ENCODE data around the gene ERC2.

ERC2 gene

DNA sequence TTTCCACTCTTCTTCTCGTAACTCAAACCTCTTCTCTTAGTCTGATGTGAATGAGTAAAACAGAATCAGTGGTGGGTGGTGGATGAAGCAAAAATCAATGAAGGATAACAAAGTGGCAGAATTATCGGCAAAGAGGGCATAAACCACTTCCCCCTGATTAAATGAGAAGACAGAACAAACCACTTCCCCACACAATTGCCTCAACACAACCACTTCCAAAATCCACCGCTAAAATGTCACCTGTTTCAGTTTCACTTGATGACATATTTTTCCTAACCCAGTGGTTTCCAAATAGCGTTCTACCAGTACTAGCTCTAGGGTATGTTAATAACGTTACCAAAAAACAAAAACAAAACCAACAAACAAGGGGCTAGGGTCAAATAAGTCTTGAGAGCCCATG, 502.5 kb downstream of the ERC2 start:
- no peak overlapping the region for H3K27ac ChIP-seq (ENCODE audit: low read length)
- no peaks in the 10 kb centered on the region for H3K27me3 ChIP-seq (ENCODE audit: insufficient read depth, low read length)
- H3K9me3 ChIP-seq (ENCODE audit: insufficient read depth, low read depth, low read length), result no peaks in the 10 kb centered on the region
- H3K4me3 ChIP-seq (ENCODE audit: low read length), result no peak overlapping the region
- no peak overlapping the region for H3K9ac ChIP-seq (ENCODE audit: low read depth, low read length)
- no peaks in the 10 kb centered on the region for H3K36me3 ChIP-seq (ENCODE audit: insufficient read depth, low read depth, low read length)
- H3K4me1 ChIP-seq (ENCODE audit: insufficient read depth, low read length), result 0 out of 2 replicates have a peak, but pooled peaks cover 2% of the 10 kb centered on the region

DNA sequence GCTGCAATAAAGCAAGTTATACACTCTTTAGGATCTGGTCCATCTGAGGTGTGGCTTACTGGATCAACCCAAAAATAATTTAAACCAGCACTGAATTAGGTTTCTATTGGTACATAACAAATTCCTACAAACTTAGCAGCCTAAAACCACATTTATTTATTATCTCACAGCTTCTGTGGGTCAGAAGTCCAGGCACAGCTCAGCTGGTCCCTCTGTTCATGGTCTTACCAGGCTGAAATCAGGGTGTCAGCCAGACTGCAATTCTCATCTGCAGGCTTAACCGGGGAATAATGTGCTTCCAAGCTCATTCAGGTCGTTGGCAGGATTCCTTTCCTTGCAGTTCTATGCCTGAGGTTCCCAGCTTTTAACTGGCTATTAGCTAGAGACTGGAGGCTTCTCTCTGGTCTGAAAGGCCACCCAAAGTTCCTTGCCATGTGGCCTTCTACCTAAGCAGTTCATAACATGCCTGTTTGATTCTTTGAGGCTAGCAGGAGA, 503.7 kb downstream of the ERC2 start:
- Histone ChIP-seq H3K27me3 (ENCODE audit: insufficient read depth, low read length) (no peaks in the 10 kb centered on the region), H3K9me3 (ENCODE audit: insufficient read depth, low read depth, low read length) (no peaks in the 10 kb centered on the region), H3K36me3 (ENCODE audit: insufficient read depth, low read depth, low read length) (no peaks in the 10 kb centered on the region), H3K4me1 (ENCODE audit: insufficient read depth, low read length) (0 out of 2 replicates have a peak, but pooled peaks cover 2% of the 10 kb centered on the region), H3K27ac (ENCODE audit: low read length) (no peak overlapping the region), H3K4me3 (ENCODE audit: low read length) (no peak overlapping the region), H3K9ac (ENCODE audit: low read depth, low read length) (no peak overlapping the region)

DNA sequence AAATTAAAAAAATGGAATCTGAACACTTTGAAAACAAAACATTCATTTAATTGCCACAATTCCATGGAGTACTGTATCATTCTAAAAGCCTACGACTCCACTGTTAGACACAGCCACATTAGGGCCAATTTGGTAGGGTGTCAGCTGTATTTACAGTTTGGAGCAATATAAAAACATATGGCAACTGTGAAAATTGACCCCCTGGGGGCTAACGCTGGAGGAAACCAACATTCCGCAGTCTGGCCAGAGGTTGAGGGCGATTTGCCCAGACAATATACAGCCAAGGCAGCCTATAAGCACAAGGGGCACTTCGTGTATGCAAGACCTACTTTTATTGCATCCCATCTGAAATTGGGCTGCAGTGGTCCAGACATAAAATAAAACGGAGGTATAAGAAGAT, 504.7 kb downstream of the ERC2 start:
- no peaks in the 10 kb centered on the region for H3K36me3 ChIP-seq (ENCODE audit: insufficient read depth, low read depth, low read length)
- no peak overlapping the region for H3K9ac ChIP-seq (ENCODE audit: low read depth, low read length)
- H3K4me3 ChIP-seq (ENCODE audit: low read length), result no peak overlapping the region
- H3K9me3 ChIP-seq (ENCODE audit: insufficient read depth, low read depth, low read length), result no peaks in the 10 kb centered on the region
- H3K4me1 ChIP-seq (ENCODE audit: insufficient read depth, low read length), result no peaks in the 10 kb centered on the region
- H3K27ac ChIP-seq (ENCODE audit: low read length), result no peak overlapping the region
- H3K27me3 ChIP-seq (ENCODE audit: insufficient read depth, low read length), result no peaks in the 10 kb centered on the region

DNA sequence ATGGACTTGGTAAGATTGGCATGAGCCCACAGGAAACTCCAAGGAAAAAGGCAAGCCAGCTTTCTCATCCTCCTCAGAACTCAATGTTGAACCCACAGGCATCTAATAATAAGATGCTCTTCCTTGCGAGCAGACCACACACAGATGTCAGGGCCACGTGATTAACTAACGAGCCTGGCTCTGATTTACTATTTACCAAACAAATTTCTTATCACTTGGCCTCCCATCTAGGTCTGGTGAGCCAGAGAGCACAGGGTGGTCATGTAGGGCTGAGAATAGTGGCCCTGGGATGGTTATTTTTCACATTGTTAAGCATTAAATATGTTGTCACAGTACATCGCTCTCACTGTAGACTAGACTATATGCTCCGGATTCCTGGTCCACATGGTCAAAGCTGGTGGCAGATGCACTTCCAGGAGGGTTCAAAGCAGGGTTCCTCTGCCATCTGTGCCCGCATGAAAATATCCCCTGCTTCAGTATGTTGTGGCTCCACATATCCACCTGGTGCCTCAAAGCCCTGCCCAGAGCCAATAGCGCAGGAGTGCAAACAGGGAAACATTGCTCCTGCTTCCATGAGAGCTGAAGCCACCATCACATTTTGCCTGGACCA, 508.7 kb downstream of the ERC2 start:
- H3K4me3 ChIP-seq (ENCODE audit: low read length), result no peak overlapping the region
- no peak overlapping the region for H3K9ac ChIP-seq (ENCODE audit: low read depth, low read length)
- H3K4me1 ChIP-seq (ENCODE audit: insufficient read depth, low read length), result no peaks in the 10 kb centered on the region
- H3K36me3 ChIP-seq (ENCODE audit: insufficient read depth, low read depth, low read length), result no peaks in the 10 kb centered on the region
- no peaks in the 10 kb centered on the region for H3K9me3 ChIP-seq (ENCODE audit: insufficient read depth, low read depth, low read length)
- no peaks in the 10 kb centered on the region for H3K27me3 ChIP-seq (ENCODE audit: insufficient read depth, low read length)
- no peak overlapping the region for H3K27ac ChIP-seq (ENCODE audit: low read length)

DNA sequence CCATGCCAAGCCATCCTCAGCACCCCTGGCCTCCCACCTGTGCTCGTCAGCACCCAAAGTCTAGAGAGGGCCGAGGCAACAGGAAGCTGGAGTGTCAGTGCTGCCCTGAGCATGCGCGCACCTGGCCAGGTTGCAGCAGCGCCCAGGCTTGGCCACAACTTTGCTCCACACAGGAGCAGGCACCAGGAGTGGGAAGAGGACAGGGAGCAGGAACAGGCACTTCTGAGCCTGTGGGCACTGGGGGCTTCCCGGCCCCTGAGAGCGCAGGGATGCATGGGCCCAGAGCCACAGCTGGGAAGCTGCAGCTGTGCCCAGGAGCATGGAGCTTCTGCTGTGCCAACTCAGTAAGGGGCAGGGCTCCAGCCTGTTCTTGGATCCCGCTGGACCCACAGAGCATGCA, 509.7 kb downstream of the ERC2 start:
- Histone ChIP-seq H3K9me3 (ENCODE audit: insufficient read depth, low read depth, low read length) (no peaks in the 10 kb centered on the region), H3K4me3 (ENCODE audit: low read length) (no peak overlapping the region), H3K9ac (ENCODE audit: low read depth, low read length) (no peak overlapping the region)

DNA sequence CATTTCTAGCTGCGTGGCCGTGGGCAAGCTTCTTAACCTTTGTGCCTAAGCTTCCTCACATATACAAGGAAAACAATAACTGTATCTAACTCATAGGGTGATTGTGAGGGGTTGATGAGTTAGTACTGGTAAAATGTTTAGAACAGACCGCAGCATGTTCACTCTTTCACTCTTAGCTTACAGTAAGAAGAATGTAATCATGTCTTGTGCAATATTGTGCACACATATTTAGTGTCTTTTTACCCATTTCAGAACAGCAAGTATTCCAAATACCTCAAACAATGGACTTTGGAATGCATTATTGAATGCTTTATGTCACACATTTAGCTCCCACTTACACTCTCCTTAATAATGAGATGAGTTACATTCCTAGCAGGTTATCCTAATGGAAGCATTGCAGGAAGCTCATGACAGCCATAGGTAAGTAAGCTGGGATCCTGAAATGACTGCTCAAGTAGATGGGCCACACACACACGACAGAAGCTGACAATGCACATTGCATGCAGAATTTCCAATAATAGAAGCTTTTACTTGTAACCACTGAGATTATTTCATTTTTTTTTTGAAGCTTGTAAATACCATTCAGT, 512.3 kb downstream of the ERC2 start:
- Histone ChIP-seq H3K9me3 (ENCODE audit: insufficient read depth, low read depth, low read length) (no peaks in the 10 kb centered on the region), H3K9ac (ENCODE audit: low read depth, low read length) (no peak overlapping the region), H3K27ac (ENCODE audit: low read length) (no peak overlapping the region), H3K4me1 (ENCODE audit: insufficient read depth, low read length) (no peaks in the 10 kb centered on the region), H3K4me3 (ENCODE audit: low read length) (no peak overlapping the region), H3K27me3 (ENCODE audit: insufficient read depth, low read length) (no peaks in the 10 kb centered on the region), H3K36me3 (ENCODE audit: insufficient read depth, low read depth, low read length) (no peaks in the 10 kb centered on the region)

More for the DNA sequence above, 509.7 kb downstream of the ERC2 start:
- H3K36me3 ChIP-seq (ENCODE audit: insufficient read depth, low read depth, low read length), result no peaks in the 10 kb centered on the region
- no peak overlapping the region for H3K27ac ChIP-seq (ENCODE audit: low read length)
- H3K4me1 ChIP-seq (ENCODE audit: insufficient read depth, low read length), result no peaks in the 10 kb centered on the region
- no peaks in the 10 kb centered on the region for H3K27me3 ChIP-seq (ENCODE audit: insufficient read depth, low read length)

DNA sequence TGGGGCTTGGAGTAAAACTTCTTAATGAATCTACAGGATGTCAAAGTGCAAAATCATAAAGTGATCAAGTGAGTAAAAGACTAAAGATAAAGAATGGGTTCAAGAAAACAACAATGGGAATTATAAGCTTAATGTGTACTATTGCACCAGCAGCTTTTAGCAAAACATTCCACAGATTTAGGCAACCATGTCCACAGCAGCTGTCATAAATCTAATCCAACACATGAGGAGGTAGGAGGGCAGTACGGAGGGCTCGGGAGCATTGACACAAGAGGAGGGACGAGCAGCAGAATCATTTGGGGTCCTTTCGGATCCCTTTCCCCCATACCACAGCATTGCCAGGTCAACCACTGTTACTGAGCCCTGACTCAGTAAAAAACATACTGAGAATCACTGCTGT, 516.9 kb downstream of the ERC2 start:
- Histone ChIP-seq H3K27ac (ENCODE audit: low read length) (no peak overlapping the region), H3K9me3 (ENCODE audit: insufficient read depth, low read depth, low read length) (no peaks in the 10 kb centered on the region), H3K27me3 (ENCODE audit: insufficient read depth, low read length) (no peaks in the 10 kb centered on the region), H3K4me3 (ENCODE audit: low read length) (no peak overlapping the region), H3K4me1 (ENCODE audit: insufficient read depth, low read length) (no peaks in the 10 kb centered on the region), H3K9ac (ENCODE audit: low read depth, low read length) (no peak overlapping the region), H3K36me3 (ENCODE audit: insufficient read depth, low read depth, low read length) (no peaks in the 10 kb centered on the region)

DNA sequence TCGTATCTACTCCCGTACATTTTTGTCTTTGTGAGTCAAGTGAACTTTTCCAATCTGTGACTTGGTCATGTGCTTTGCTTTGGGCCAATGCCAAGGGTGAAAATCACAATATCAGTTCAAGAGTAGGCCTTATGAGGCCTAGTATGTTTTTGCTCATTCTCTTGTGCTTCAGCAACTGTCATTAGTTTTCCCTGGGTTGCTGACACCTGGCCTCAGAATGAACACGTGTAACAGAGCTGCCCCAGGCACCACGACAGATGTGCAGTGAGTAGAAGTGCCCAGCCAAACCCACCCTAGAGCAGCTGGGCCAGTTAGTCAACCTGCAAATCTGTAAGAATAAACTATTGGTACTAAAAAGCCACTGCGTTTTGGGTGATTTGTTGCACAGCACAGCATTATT, 520.9 kb downstream of the ERC2 start:
- Histone ChIP-seq H3K27ac (ENCODE audit: low read length) (no peak overlapping the region), H3K4me3 (ENCODE audit: low read length) (no peak overlapping the region), H3K9me3 (ENCODE audit: insufficient read depth, low read depth, low read length) (no peaks in the 10 kb centered on the region), H3K36me3 (ENCODE audit: insufficient read depth, low read depth, low read length) (no peaks in the 10 kb centered on the region), H3K9ac (ENCODE audit: low read depth, low read length) (no peak overlapping the region), H3K4me1 (ENCODE audit: insufficient read depth, low read length) (no peaks in the 10 kb centered on the region), H3K27me3 (ENCODE audit: insufficient read depth, low read length) (no peaks in the 10 kb centered on the region)

DNA sequence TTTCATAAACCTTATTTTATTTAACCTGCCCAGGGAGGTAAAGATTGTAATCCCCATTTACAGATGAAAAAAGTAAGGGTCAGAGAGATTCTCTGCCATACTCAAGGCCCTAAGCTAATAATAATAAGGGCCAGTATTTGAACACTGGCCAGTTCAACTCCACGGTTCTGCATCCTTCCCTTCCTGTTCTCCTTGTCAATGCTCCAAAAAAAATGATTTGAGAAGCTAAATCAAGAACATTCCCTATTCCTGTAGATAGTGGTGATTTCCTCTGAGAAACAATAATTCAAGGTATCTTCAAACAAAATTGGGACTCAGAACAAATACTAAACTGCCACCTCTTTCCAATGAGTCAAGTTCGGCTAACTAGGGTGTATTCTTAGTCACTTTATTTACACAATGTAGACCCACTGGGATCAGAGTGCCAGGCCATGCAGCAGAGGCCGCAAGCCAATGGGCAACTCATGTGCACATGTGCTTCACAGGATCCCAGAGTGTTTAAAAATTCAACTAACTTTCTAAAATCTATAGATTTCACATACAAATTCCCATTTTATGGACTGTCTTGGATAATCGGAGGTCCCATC, 521.6 kb downstream of the ERC2 start:
- Histone ChIP-seq H3K27ac (ENCODE audit: low read length) (no peak overlapping the region), H3K27me3 (ENCODE audit: insufficient read depth, low read length) (no peaks in the 10 kb centered on the region), H3K4me1 (ENCODE audit: insufficient read depth, low read length) (no peaks in the 10 kb centered on the region), H3K4me3 (ENCODE audit: low read length) (no peak overlapping the region), H3K9ac (ENCODE audit: low read depth, low read length) (no peak overlapping the region), H3K9me3 (ENCODE audit: insufficient read depth, low read depth, low read length) (no peaks in the 10 kb centered on the region), H3K36me3 (ENCODE audit: insufficient read depth, low read depth, low read length) (no peaks in the 10 kb centered on the region)

DNA sequence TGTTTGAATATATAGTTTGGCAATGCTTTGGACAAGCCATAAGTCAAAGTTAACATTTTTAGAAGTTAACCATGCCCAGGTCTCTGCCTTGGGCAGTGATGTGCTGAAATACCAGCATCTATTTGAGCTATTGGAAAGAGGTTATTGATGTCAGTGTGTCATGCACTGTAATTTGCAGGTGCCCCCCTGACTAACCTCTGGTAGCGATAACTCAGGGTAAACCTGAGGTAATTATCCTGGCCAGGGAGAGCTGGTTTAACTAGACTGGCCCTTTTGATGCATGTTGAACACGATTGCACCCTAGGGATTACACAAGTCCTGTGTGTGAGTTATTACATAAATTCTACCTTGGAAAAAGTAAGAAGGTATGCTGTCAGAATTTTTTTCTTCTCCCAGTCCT, 525.4 kb downstream of the ERC2 start:
- no peaks in the 10 kb centered on the region for H3K27me3 ChIP-seq (ENCODE audit: insufficient read depth, low read length)
- H3K27ac ChIP-seq (ENCODE audit: low read length), result no peak overlapping the region
- H3K4me1 ChIP-seq (ENCODE audit: insufficient read depth, low read length), result no peaks in the 10 kb centered on the region
- H3K9ac ChIP-seq (ENCODE audit: low read depth, low read length), result no peak overlapping the region
- H3K36me3 ChIP-seq (ENCODE audit: insufficient read depth, low read depth, low read length), result no peaks in the 10 kb centered on the region
- no peak overlapping the region for H3K4me3 ChIP-seq (ENCODE audit: low read length)
- H3K9me3 ChIP-seq (ENCODE audit: insufficient read depth, low read depth, low read length), result no peaks in the 10 kb centered on the region

DNA sequence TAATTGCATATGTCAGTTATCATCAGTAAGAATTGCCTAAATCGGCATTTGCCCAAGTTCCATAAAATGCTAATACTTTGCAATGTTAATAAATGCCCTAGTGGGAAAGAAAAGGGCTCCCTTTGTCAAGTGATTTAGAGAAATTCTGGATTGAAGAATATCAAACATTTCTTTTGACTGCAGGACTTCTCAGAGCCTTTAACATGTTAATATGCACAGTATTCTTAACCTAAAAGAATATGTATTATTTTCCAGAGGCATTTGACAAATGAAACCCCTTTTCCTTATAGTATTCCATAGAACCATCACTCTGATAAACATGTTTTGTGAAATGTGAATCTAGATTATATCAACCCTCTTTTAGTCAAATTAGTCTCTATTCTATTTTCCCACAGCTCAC, 529.0 kb downstream of the ERC2 start:
- H3K36me3 ChIP-seq (ENCODE audit: insufficient read depth, low read depth, low read length), result no peaks in the 10 kb centered on the region
- no peak overlapping the region for H3K27ac ChIP-seq (ENCODE audit: low read length)
- no peaks in the 10 kb centered on the region for H3K4me1 ChIP-seq (ENCODE audit: insufficient read depth, low read length)
- no peaks in the 10 kb centered on the region for H3K27me3 ChIP-seq (ENCODE audit: insufficient read depth, low read length)
- H3K9me3 ChIP-seq (ENCODE audit: insufficient read depth, low read depth, low read length), result no peaks in the 10 kb centered on the region
- no peak overlapping the region for H3K4me3 ChIP-seq (ENCODE audit: low read length)
- H3K9ac ChIP-seq (ENCODE audit: low read depth, low read length), result no peak overlapping the region

DNA sequence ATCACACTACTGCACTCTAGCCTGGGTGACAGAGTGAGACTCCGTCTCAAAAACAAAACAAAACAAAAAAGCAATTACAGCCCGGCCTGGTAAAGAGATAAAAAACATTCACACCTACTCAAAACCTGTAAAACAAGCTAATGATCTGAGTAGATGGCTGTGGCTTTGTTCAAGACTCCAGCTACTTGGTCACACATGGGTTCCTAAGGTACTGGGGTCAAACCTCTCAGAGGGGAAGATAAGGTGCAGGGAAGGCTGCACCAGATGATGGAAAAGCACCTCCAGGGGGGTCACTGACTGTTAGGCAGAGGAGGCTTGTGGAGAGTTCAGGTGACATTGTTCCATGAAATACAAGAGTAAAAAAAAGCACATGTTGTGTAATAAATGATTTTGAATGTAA, 531.0 kb downstream of the ERC2 start:
- no peaks in the 10 kb centered on the region for H3K4me1 ChIP-seq (ENCODE audit: insufficient read depth, low read length)
- no peaks in the 10 kb centered on the region for H3K27me3 ChIP-seq (ENCODE audit: insufficient read depth, low read length)
- H3K9ac ChIP-seq (ENCODE audit: low read depth, low read length), result no peak overlapping the region
- no peak overlapping the region for H3K27ac ChIP-seq (ENCODE audit: low read length)
- H3K9me3 ChIP-seq (ENCODE audit: insufficient read depth, low read depth, low read length), result no peaks in the 10 kb centered on the region
- no peaks in the 10 kb centered on the region for H3K36me3 ChIP-seq (ENCODE audit: insufficient read depth, low read depth, low read length)
- H3K4me3 ChIP-seq (ENCODE audit: low read length), result no peak overlapping the region

Data from iPS-20b (cell line).